Vagina (tissue), 2 donors: ENCODE results near the gene STARD3.

ENCODE experiments used
- CTCF ChIP-seq, 3 experiments: fragments of 450-650 bp in 2 of 3; fragments of 200-600 bp in 1 of 3; sonication (generic) in 1 of 3; IDR thresholded peaks; one replicate each; pipeline ENCODE4 v1.5.1; 2017 to 2019; ENCODE audit warnings: antibody characterized with exemption in 3 of 3, mild to moderate bottlenecking in 2 of 3, moderate library complexity in 2 of 3
- POLR2A ChIP-seq, 2 donors: fragments of 450-650 bp; IDR thresholded peaks; one replicate each; pipeline ENCODE4 v1.6.1; 2017; ENCODE audit warnings: antibody characterized with exemption in 2 of 2, mild to moderate bottlenecking in 2 of 2, moderate library complexity in 2 of 2
- POLR2AphosphoS5 ChIP-seq, 2 donors: sonication (generic); formaldehyde crosslinking; IDR thresholded peaks; one replicate each; pipeline ENCODE4 v1.9.0; 2017; ENCODE audit warnings: antibody characterized with exemption in 2 of 2, mild to moderate bottlenecking in 2 of 2, low read depth in 1 of 2; ENCODE audit not compliant: insufficient read depth in 1 of 2

DNA sequence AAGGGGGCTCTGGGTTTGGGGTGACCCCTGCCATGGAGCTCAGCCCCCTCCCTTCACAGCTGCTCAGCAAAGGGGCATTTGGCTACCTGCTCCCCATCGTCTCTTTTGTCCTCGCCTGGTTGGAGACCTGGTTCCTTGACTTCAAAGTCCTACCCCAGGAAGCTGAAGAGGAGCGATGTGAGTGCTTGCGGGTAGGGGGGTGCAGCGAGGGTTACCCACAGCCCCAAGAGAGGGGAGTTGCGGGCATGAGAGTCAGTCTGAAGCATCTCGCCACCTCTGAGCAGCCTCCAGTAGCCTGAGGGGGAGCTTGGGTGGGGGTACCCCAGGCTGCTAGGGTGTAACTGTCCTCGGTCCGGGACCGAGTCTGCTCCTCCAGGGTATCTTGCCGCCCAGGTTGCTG, 21.4 kb downstream of the STARD3 start:
- TF ChIP-seq CTCF (IDR thresholded peaks at IDR 0.05) (no peak), POLR2A (IDR thresholded peaks at IDR 0.05) (no peak), POLR2AphosphoS5 (IDR thresholded peaks at IDR 0.05; ENCODE audit: insufficient read depth in 1 of 2, low read depth in 1 of 2) (no peak)
